Nephron progenitor cell (in vitro differentiated cells): ENCODE results near the gene GJA8.
"Not testable (repeated sequence)": the region's sequence is repeated elsewhere in the genome, so short reads cannot be mapped to it uniquely, and the experiment has no call there.

Experiments used
- DNase-seq: peaks from one replicate; pipeline ENCODE4 v3.0.0; 2021
- H3K27ac Mint-ChIP-seq: 2 replicates; pipeline ENCODE4 v1.8.0; 2021; ENCODE audit warnings: mild to moderate bottlenecking, moderate library complexity, mixed read lengths
- H3K27me3 Mint-ChIP-seq: 2 replicates; pipeline ENCODE4 v1.8.0; 2021; ENCODE audit warnings: mild to moderate bottlenecking, low read depth, mixed read lengths; ENCODE audit not compliant: poor library complexity
- H3K36me3 Mint-ChIP-seq: 2 replicates; pipeline ENCODE4 v1.8.0; 2021; ENCODE audit warnings: low read depth, mixed read lengths
- H3K4me1 Mint-ChIP-seq: 2 replicates; pipeline ENCODE4 v1.8.0; 2021; ENCODE audit warnings: mixed read lengths
- H3K4me3 Mint-ChIP-seq: 2 replicates; pipeline ENCODE4 v1.8.0; 2021; ENCODE audit warnings: mild to moderate bottlenecking, moderate library complexity, mixed read lengths
- H3K9me3 Mint-ChIP-seq: 2 replicates; pipeline ENCODE4 v1.8.0; 2021; ENCODE audit warnings: mild to moderate bottlenecking, moderate library complexity, mixed read lengths
- TF ChIP-seq, protein P1 (sequence below): fragments of 200-600 bp; sonication (generic); IDR thresholded peaks from 2 replicates; pipeline ENCODE4 v1.5.0; 2021; ENCODE audit warnings: antibody characterized with exemption

Gene GJA8

DNA sequence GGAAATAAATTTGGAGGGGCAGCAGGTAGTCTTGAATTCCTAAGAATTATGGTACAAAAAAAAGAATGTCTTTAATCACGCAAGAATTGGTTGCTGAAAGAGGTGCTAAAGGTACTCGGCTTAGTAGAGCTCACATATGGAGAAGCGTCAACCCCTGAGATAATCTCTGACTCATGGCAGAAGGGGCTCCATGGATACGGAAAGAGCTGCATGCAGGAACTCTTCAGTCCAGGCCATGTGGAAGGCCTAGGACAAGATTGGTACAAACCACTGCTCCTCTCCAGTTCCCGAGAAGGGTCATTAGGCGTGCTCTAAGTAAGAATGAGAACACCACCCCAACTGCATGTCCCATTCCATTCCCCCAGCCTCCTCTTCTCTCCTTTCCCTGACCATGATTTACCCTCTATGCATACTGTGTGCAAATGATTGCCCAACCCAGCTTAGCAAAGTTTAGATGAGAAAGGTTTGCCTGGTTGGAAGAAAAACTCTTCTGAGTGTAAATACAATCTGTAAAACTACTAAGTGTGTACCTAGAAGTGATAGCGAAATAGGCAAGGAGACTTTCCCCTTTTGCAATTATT, 10.9 kb downstream of the GJA8 start:
- no peak overlapping the region for H3K4me3 Mint-ChIP-seq
- H3K9me3 Mint-ChIP-seq: no peaks in the 10 kb centered on the region
- no peak overlapping the region for H3K27ac Mint-ChIP-seq
- TF ChIP-seq, protein P1, sequence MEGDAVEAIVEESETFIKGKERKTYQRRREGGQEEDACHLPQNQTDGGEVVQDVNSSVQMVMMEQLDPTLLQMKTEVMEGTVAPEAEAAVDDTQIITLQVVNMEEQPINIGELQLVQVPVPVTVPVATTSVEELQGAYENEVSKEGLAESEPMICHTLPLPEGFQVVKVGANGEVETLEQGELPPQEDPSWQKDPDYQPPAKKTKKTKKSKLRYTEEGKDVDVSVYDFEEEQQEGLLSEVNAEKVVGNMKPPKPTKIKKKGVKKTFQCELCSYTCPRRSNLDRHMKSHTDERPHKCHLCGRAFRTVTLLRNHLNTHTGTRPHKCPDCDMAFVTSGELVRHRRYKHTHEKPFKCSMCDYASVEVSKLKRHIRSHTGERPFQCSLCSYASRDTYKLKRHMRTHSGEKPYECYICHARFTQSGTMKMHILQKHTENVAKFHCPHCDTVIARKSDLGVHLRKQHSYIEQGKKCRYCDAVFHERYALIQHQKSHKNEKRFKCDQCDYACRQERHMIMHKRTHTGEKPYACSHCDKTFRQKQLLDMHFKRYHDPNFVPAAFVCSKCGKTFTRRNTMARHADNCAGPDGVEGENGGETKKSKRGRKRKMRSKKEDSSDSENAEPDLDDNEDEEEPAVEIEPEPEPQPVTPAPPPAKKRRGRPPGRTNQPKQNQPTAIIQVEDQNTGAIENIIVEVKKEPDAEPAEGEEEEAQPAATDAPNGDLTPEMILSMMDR: no peak
- H3K4me1 Mint-ChIP-seq: no peaks in the 10 kb centered on the region
- H3K36me3 Mint-ChIP-seq: no peaks in the 10 kb centered on the region
- no peak for DNase-seq
- H3K27me3 Mint-ChIP-seq: peaks cover 27% of the 10 kb centered on the region

DNA sequence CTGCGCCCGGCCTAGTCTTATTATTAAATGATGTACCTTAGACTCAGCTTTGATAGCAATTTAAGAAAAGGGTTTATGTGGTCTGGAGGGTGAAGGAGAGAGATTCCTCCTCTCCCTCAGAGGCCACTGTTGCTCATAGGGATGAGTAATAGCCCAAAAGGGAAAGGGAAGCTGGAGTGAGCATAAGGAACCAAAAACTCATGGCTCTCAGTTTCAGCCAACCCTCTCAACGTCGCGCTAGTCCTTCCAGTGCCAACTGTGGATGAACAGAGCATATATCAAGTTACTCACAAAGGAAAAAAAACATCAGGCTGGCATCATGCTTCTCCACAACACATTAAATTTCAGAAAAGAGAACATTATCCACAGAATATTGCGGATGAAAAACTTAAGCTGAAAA, 17.3 kb downstream of the GJA8 start:
- Mint-ChIP-seq H3K27ac (no peak overlapping the region), H3K4me1 (no peaks in the 10 kb centered on the region), H3K9me3 (no peaks in the 10 kb centered on the region), H3K36me3 (no peaks in the 10 kb centered on the region), H3K27me3 (no peaks in the 10 kb centered on the region), H3K4me3 (no peak overlapping the region)
- DNase-seq: no peak
- TF ChIP-seq, protein P1: no peak

DNA sequence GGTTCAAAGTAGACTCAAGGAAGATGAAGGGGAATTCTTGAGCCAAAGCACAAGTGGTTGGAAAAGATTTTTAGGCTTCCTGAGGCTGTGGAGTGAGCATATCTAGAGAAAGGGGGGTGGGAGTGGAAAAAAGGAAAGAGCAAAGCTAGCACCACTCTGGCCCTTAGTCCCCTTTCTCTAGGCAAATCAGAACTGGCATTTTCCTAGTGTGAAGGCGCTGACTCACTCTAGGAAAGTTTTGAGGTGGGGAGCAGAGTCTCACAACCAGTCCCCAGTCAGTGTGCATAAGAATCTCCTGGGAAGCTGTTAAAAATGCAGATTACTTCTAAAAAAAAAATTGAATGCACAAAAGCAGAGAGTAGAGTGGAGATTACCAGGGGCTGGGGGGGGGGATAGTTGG, 22.2 kb downstream of the GJA8 start:
- no peak overlapping the region for H3K4me3 Mint-ChIP-seq
- TF ChIP-seq, protein P1: no peak
- H3K27ac Mint-ChIP-seq: no peak overlapping the region
- no peaks in the 10 kb centered on the region for H3K36me3 Mint-ChIP-seq
- H3K9me3 Mint-ChIP-seq: no peaks in the 10 kb centered on the region
- H3K4me1 Mint-ChIP-seq: peaks cover 5% of the 10 kb centered on the region
- H3K27me3 Mint-ChIP-seq: no peaks in the 10 kb centered on the region
- no peak for DNase-seq

DNA sequence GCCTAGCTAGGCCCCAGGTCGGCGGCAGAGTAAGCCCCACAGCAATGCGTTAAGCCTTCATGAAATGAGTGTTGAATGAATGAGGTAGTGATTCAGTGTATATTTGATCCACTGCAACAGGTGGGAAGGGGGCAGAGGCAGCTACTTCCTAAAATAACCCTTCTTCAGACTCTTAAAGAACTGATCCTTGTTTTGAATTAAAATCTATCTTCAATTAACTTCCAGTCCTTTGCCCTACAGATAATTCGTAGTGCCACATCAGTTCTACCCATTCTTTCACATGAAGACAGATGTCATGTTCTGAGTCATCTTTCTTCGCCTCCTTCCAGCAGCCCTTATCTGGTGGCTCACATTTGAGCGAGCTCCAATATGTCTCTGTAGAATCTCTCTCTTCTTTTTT, 24.6 kb downstream of the GJA8 start:
- not testable (repeated sequence) for H3K27ac Mint-ChIP-seq, DNase-seq, H3K4me3 Mint-ChIP-seq, H3K9me3 Mint-ChIP-seq, H3K36me3 Mint-ChIP-seq, H3K27me3 Mint-ChIP-seq
- peaks cover 23% of the 10 kb centered on the region for H3K4me1 Mint-ChIP-seq

DNA sequence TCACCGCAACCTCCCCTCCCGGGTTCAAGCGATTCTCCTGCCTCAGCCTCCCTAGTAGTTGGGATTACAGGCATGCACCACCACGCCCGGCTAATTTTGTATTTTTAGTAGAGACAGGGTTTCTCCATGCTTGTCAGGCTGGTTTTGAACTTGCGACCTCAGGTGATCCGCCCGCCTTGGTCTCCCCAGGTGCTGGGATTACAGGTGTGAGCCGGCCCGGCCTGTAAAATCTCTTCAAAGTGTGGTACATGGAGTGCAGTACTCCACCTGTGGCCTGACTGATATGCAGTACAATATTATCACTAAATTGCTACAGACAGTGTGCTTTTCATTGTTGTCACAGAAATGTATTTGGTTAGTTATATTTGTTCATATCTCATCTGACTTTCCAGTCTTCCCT, 25.1 kb downstream of the GJA8 start:
- H3K4me3 Mint-ChIP-seq, DNase-seq, H3K9me3 Mint-ChIP-seq, H3K27me3 Mint-ChIP-seq, H3K36me3 Mint-ChIP-seq, H3K27ac Mint-ChIP-seq: not testable (repeated sequence)
- peaks cover 25% of the 10 kb centered on the region for H3K4me1 Mint-ChIP-seq

DNA sequence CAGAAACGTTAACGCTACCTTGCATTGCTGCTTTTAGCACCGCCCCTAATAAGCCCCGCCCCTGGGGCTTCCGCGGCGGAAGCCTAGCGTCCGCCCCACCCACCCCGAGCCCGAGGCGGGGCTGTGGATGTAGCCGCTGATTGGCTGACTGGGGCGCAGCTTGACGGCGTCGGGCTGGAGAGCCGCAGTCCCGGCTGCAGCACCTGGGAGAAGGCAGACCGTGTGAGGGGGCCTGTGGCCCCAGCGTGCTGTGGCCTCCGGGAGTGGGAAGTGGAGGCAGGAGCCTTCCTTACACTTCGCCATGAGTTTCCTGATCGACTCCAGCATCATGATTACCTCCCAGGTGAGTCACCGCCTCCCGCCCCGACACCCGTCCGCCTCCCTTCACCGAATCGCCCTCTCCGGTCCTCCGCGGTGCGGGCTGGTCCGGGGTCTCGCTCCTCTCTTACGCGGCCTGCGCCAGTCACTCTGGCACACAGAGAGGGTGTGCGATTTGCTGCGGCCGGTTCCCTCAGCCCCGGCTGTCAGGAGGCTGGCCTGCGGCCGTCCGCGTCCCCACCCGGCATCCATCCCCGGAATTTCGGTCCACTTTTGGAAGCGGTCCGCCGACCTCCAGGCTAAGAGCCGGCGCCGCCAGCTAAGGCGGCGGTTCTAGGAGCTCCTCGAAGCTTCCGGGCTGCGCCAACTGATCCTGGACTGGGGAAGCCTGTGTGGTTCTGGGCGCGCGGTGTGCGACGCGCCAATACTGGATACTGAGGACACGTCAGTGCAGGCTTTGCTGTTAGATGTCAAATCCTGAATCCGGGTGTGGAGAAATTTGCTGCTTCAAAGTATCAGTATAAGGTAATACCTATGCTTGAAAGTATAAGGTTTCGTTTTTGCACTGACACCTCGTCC, 25.9 kb downstream of the GJA8 start, which contains the start of gene GPR89B:
Gene GPR89B, plus strand, starts transcription at position 185 of the 897 bp plus-strand sequence. Its CDS starts 117 bp downstream, at position 302.
- Mint-ChIP-seq H3K4me3 (peak within 1 kb of the TSS; percentile 83), H3K4me1 (peaks cover 25% of the 10 kb centered on the region)
- H3K27me3 Mint-ChIP-seq, H3K9me3 Mint-ChIP-seq, H3K36me3 Mint-ChIP-seq, H3K27ac Mint-ChIP-seq: not testable (repeated sequence)
- peak; percentile 89 for DNase-seq

DNA sequence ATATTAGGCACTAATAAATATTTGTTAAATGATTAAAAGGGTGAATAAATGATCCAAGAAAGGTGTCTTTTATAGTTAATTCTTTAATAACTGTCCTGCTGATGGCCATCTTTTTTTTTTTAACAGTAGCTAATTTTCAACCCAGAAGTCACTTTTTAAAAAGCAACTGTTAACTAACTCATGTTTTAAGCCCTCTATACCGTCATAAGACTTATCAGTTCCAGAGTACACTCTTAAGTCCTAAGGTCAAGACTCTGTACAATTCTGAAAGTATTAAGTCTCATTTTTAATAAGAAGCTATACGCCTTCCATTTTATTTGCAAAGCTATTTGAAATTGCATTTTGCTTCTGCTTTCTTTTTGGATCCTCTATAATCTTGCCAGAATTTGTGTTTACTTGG, 28.5 kb downstream of the GJA8 start:
- peaks cover 25% of the 10 kb centered on the region for H3K4me1 Mint-ChIP-seq
- H3K27me3 Mint-ChIP-seq, H3K36me3 Mint-ChIP-seq, H3K4me3 Mint-ChIP-seq, H3K27ac Mint-ChIP-seq, DNase-seq, H3K9me3 Mint-ChIP-seq: not testable (repeated sequence)

DNA sequence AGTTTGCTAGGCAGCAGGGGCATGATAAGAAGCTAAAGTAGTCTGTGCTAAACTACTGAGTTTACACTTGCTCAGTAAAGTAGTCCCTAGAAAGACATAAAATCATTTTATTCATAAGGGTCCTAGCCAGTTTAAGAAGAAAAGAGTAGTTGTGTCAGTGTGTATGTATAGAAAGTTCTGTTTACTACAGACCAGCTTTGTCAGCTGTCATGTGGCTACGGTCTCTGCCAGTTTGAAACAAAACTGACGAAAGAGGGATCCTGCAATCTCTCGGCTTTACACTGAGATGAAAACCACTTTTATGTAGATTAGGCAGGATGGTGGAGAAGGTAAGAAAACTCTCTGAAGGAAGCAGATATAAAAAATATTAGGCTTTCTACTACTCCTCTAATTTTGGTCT, 32.7 kb downstream of the GJA8 start:
- H3K27ac Mint-ChIP-seq, H3K27me3 Mint-ChIP-seq, H3K9me3 Mint-ChIP-seq, H3K4me3 Mint-ChIP-seq, DNase-seq: not testable (repeated sequence)
- Mint-ChIP-seq H3K36me3 (peaks cover 17% of the 10 kb centered on the region), H3K4me1 (peaks cover 17% of the 10 kb centered on the region)

DNA sequence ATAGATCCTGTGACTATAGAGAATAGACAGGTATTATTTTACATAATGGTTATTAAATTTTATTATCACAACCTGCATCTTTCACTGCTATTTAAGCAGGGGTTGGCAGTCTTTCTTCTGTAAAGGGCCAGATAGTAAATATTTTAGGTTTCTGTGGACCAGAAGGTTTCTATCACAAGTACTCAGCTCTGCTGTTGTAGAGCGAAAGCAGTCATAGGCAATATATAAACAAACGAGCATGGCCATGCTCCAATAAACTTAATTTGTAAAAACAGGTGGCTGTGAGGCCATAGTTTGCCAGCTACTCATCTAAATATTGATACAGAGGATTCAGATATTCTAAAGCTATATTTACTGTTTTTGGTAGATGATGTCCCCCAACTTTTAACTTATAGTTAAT, 37.9 kb downstream of the GJA8 start:
- not testable (repeated sequence) for H3K27ac Mint-ChIP-seq, H3K36me3 Mint-ChIP-seq, DNase-seq, H3K27me3 Mint-ChIP-seq, H3K4me1 Mint-ChIP-seq, H3K4me3 Mint-ChIP-seq, H3K9me3 Mint-ChIP-seq

DNA sequence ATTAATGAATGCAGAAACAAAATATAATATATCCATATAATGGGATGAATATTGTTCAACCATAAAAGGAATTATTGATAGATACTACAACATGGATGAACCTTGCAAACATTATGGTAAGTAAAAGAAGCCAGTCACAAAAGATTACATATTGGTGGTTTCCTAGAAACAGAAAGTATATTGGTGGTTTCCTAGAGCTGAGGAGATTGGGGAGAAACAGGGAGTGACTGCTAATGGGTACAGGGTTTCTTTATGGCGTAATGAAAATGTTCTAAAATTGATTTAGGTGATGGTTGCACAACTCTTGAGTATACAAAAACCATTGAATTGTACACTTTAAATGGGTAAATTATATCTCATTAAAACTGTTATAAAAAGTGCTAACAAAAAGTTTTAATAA, 40.0 kb downstream of the GJA8 start:
- H3K36me3 Mint-ChIP-seq, H3K27ac Mint-ChIP-seq: not testable (repeated sequence)

DNA sequence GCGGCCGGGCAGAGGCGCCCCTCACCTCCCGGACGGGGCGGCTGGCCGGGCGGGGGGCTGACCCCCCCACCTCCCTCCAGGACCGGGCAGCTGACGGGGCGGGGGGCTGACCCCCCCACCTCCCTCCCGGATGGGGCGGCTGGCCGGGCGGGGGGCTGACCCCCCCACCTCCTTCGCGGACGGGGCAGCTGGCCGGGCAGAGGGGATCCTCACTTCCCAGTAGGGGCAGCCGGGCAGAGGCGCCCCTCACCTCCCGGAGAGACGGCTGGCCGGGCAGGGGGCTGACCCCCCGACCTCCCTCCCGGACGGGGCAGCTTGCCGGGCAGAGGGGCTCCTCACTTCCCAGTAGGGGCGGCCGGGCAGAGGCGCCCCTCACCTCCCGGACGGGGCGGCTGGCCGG, 46.9 kb downstream of the GJA8 start:
- peaks cover 23% of the 10 kb centered on the region for H3K36me3 Mint-ChIP-seq
- H3K27ac Mint-ChIP-seq, H3K4me3 Mint-ChIP-seq, H3K4me1 Mint-ChIP-seq, H3K27me3 Mint-ChIP-seq, DNase-seq: not testable (repeated sequence)
- H3K9me3 Mint-ChIP-seq: peaks cover 13% of the 10 kb centered on the region

More for the DNA sequence above, 40.0 kb downstream of the GJA8 start:
- not testable (repeated sequence) for H3K4me1 Mint-ChIP-seq, H3K9me3 Mint-ChIP-seq, H3K27me3 Mint-ChIP-seq, H3K4me3 Mint-ChIP-seq, DNase-seq
